ENCODE measurements around the gene TBX10. TPM values are rescaled to one million over a fixed set of nuclear protein-coding genes. Genes with fewer than 3 reads are reported as not detected.

TBX10 gene
- polyA plus RNA-seq, 1 donor (not counting 4 experiments of a cell fraction or from before 2014, with no cell fraction given), result not detected

- Histone ChIP-seq H3K9me3 (ENCODE audit: control insufficient read depth, low read depth, low read length) (no peaks in the 10 kb centered on the region), H3K4me3 (ENCODE audit: control insufficient read depth in 2 of 3, extremely low read depth in 1 of 3, insufficient read depth in 2 of 3, low read depth in 1 of 3, low read length in 3 of 3) (peak overlapping the region; percentile 94 to 100 (median 95)), H3K27ac (ENCODE audit: control insufficient read depth, insufficient read depth, low read length) (no peak overlapping the region), H3K27me3 (ENCODE audit: control insufficient read depth, extremely low read depth, insufficient read depth, low read length) (no peaks in the 10 kb centered on the region), H3K4me2 (ENCODE audit: control insufficient read depth, extremely low read depth, insufficient read depth, low read depth, low read length) (peak overlapping the region; percentile 84), H4K20me1 (ENCODE audit: control insufficient read depth, extremely low read depth, insufficient read depth, low read length) (no peaks in the 10 kb centered on the region), H3K79me2 (ENCODE audit: control insufficient read depth, insufficient read depth, low read length) (peaks cover 17% of the 10 kb centered on the region), H3K4me1 (ENCODE audit: control insufficient read depth, extremely low read depth, insufficient read depth, low read length) (peaks cover 10% of the 10 kb centered on the region), H3K36me3 (ENCODE audit: control insufficient read depth in 2 of 2, extremely low read depth in 1 of 2, insufficient read depth in 2 of 2, low read length in 2 of 2) (peaks cover 15 to 17% of the 10 kb centered on the region in 2 experiments), H3K9me1 (ENCODE audit: control insufficient read depth, extremely low read depth, insufficient read depth, low read length) (no peaks in the 10 kb centered on the region), H2AFZ (ENCODE audit: control insufficient read depth, low read length) (peak overlapping the region; percentile 88), H3K9ac (ENCODE audit: control insufficient read depth, extremely low read depth, insufficient read depth, low read length) (peak overlapping the region; percentile 94)
- DNase-seq (ENCODE audit: low read depth, low spot score) (no peak), FAIRE-seq (no peak)
- dilution Hi-C loops (cut with MboI; ENCODE audit: extremely low pct_ligation_motif_present, low sequenced_read_pairs), result no loop called here
- TF ChIP-seq, protein P1, sequence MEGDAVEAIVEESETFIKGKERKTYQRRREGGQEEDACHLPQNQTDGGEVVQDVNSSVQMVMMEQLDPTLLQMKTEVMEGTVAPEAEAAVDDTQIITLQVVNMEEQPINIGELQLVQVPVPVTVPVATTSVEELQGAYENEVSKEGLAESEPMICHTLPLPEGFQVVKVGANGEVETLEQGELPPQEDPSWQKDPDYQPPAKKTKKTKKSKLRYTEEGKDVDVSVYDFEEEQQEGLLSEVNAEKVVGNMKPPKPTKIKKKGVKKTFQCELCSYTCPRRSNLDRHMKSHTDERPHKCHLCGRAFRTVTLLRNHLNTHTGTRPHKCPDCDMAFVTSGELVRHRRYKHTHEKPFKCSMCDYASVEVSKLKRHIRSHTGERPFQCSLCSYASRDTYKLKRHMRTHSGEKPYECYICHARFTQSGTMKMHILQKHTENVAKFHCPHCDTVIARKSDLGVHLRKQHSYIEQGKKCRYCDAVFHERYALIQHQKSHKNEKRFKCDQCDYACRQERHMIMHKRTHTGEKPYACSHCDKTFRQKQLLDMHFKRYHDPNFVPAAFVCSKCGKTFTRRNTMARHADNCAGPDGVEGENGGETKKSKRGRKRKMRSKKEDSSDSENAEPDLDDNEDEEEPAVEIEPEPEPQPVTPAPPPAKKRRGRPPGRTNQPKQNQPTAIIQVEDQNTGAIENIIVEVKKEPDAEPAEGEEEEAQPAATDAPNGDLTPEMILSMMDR (optimal IDR thresholded peaks at IDR 0.05 in 1 of 3, IDR thresholded peaks at IDR 0.05 in 1 of 3, conservative IDR thresholded peaks at IDR 0.05 in 1 of 3; ENCODE audit: extremely low read depth in 1 of 3, insufficient read depth in 2 of 3, low read length in 3 of 3), result no peak
- no peak for TF ChIP-seq EZH2 (IDR thresholded peaks at IDR 0.05; ENCODE audit: low read length)
Observed at GRCh38 chr11:67606093-67606491, 33.5 kb downstream of the TBX10 start.

DNA sequence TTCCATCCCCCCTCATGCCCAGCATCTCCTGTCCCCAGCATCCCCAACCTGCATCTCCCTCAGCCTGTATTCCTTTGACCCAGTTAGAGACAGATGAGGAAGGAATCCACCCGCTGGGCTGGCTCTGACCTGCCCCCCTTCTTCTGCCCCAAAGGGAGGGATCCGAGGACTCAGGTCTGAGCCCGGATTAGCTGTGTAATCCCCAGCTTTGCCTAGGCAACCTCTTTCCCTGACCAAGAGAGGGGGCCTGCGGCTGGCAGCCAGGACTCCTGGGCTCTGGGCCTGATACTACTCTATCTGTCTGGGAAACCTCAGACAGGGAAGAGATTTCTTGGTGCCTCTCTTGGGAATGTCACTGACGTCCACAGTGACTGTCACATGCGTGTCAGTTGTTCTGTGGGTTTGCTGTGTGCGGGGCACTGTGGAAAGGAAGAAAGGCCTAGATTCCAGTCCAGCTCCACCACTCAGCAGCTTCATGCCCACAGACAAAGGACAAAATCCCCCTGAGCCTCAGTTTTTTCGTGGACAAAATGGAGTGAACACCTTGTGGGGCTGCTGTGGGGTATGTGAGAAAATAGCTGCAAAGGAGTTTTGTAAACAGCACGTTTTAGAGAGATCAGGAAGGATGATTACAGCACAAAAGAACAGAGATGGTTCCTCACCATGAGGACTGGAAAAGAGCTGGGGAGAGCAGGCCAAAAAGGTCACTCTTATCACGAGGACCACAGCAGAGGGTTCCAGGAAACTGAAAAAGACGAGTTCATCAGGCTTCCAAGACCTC is 34.1 kb downstream of the TBX10 start:
- dilution Hi-C loops (cut with MboI; ENCODE audit: extremely low pct_ligation_motif_present, low sequenced_read_pairs), result no loop called here
- no peak overlapping the region for H2AFZ ChIP-seq (ENCODE audit: control insufficient read depth, low read length)

More for the DNA sequence above, 34.1 kb downstream of the TBX10 start:
- DNase-seq (ENCODE audit: low read depth, low spot score), result no peak
- Histone ChIP-seq H3K4me2 (ENCODE audit: control insufficient read depth, extremely low read depth, insufficient read depth, low read depth, low read length) (no peak overlapping the region), H3K4me3 (ENCODE audit: control insufficient read depth in 2 of 3, extremely low read depth in 1 of 3, insufficient read depth in 2 of 3, low read depth in 1 of 3, low read length in 3 of 3) (no peak overlapping the region), H4K20me1 (ENCODE audit: control insufficient read depth, extremely low read depth, insufficient read depth, low read length) (no peaks in the 10 kb centered on the region), H3K4me1 (ENCODE audit: control insufficient read depth, extremely low read depth, insufficient read depth, low read length) (peaks cover 10% of the 10 kb centered on the region), H3K79me2 (ENCODE audit: control insufficient read depth, insufficient read depth, low read length) (peaks cover 17% of the 10 kb centered on the region), H3K9ac (ENCODE audit: control insufficient read depth, extremely low read depth, insufficient read depth, low read length) (no peak overlapping the region), H3K27ac (ENCODE audit: control insufficient read depth, insufficient read depth, low read length) (no peak overlapping the region), H3K9me3 (ENCODE audit: control insufficient read depth, low read depth, low read length) (no peaks in the 10 kb centered on the region), H3K27me3 (ENCODE audit: control insufficient read depth, extremely low read depth, insufficient read depth, low read length) (no peaks in the 10 kb centered on the region), H3K36me3 (ENCODE audit: control insufficient read depth in 2 of 2, extremely low read depth in 1 of 2, insufficient read depth in 2 of 2, low read length in 2 of 2) (peaks cover 12 to 15% of the 10 kb centered on the region in 2 experiments), H3K9me1 (ENCODE audit: control insufficient read depth, extremely low read depth, insufficient read depth, low read length) (no peaks in the 10 kb centered on the region)
- TF ChIP-seq EZH2 (IDR thresholded peaks at IDR 0.05; ENCODE audit: low read length), result no peak
- TF ChIP-seq, protein P1 (optimal IDR thresholded peaks at IDR 0.05 in 1 of 3, IDR thresholded peaks at IDR 0.05 in 1 of 3, conservative IDR thresholded peaks at IDR 0.05 in 1 of 3; ENCODE audit: extremely low read depth in 1 of 3, insufficient read depth in 2 of 3, low read length in 3 of 3), result no peak
- no peak for FAIRE-seq

Measured in keratinocyte (primary cell).